IMR-90 (cell line): ENCODE measurements around the gene INHA. TPM values are rescaled to one million over a fixed set of nuclear protein-coding genes. Genes with fewer than 3 reads are reported as not detected.

Experiments
- ATAC-seq: fragments of 200-7000 bp; cut with Tn5 transposase; 2 replicates; pipeline ENCODE4 v1.9.1; 2020; ENCODE audit warnings: low read depth, mild to moderate bottlenecking, moderate library complexity
- BruUV-seq: library from RNA; stranded (reverse); fragments of 400-500 nt; replicated peaks from 2 replicates; lab custom pipeline; 2021; lab: Mats Ljungman, UMichigan
- CTCF ChIA-PET: fragments of 300-600 bp; formaldehyde crosslinking; extraction: SDS; loops from one replicate; lab custom pipeline; 2021; ENCODE audit warnings: antibody characterized with exemption; lab: Yijun Ruan, JAX
- POLR2A ChIA-PET: fragments of 300-600 bp; sonication (Branson Sonifier 250); formaldehyde crosslinking; loops from one replicate; lab custom pipeline; 2022; ENCODE audit warnings: antibody characterized with exemption; ENCODE audit not compliant: unreplicated experiment; lab: Charles Lee
- DNase-seq: peaks from one replicate; pipeline ENCODE4 v3.0.0; 2013
- H2AFZ ChIP-seq: replicated peaks from 2 replicates; pipeline ENCODE3; 2013; ENCODE audit warnings: low read length, mild to moderate bottlenecking; ENCODE audit not compliant: poor library complexity
- H2AK5ac ChIP-seq: 2 replicates; pipeline ENCODE4 v1.6.1; 2013; ENCODE audit warnings: low read depth, low read length, inconsistent platforms
- H2AK9ac ChIP-seq: replicated peaks from 2 replicates; pipeline ENCODE3; 2013; ENCODE audit warnings: mild to moderate bottlenecking, low read depth, low read length, moderate library complexity; ENCODE audit not compliant: poor library complexity
- H2BK120ac ChIP-seq: 2 replicates; pipeline ENCODE4 v1.6.1; 2013; ENCODE audit warnings: low read depth, low read length, inconsistent platforms
- H2BK15ac ChIP-seq: 3 replicates; pipeline ENCODE4 v1.6.1; 2013; ENCODE audit warnings: low read depth, low read length, inconsistent platforms
- H2BK20ac ChIP-seq: 2 replicates; pipeline ENCODE4 v1.6.1; 2013; ENCODE audit warnings: low read depth, mild to moderate bottlenecking, inconsistent platforms, low read length, moderate library complexity
- H2BK5ac ChIP-seq: 2 replicates; pipeline ENCODE4 v1.6.1; 2013; ENCODE audit warnings: mild to moderate bottlenecking, low read depth, low read length, inconsistent platforms; ENCODE audit not compliant: poor library complexity, severe bottlenecking
- H3K14ac ChIP-seq: replicated peaks from 2 replicates; pipeline ENCODE4 v1.6.1; 2013; ENCODE audit warnings: low read depth, low read length, inconsistent platforms
- H3K18ac ChIP-seq: 2 replicates; pipeline ENCODE4 v1.6.1; 2013; ENCODE audit warnings: low read depth, low read length, control low read depth
- H3K23ac ChIP-seq: 2 replicates; pipeline ENCODE4 v1.6.1; 2013; ENCODE audit warnings: low read depth, low read length, inconsistent platforms
- H3K27ac ChIP-seq: 2 replicates; pipeline ENCODE4 v1.5.1; 2013; ENCODE audit warnings: mild to moderate bottlenecking, control low read depth, low read length; ENCODE audit not compliant: insufficient read depth
- H3K27me3 ChIP-seq: 2 replicates; pipeline ENCODE4 v1.6.1; 2013; ENCODE audit warnings: low read length; ENCODE audit not compliant: control insufficient read depth, insufficient read depth
- H3K36me3 ChIP-seq: 2 replicates; pipeline ENCODE4 v1.6.1; 2013; ENCODE audit warnings: low read length, mixed read lengths; ENCODE audit not compliant: control insufficient read depth, insufficient read depth
- H3K4ac ChIP-seq: 2 replicates; pipeline ENCODE4 v1.6.1; 2013; ENCODE audit warnings: low read depth, low read length, inconsistent platforms
- H3K4me1 ChIP-seq: 2 replicates; pipeline ENCODE4 v1.6.1; 2013; ENCODE audit warnings: low read length, mixed read lengths; ENCODE audit not compliant: control insufficient read depth, insufficient read depth
- H3K4me2 ChIP-seq: 2 replicates; pipeline ENCODE4 v1.6.1; 2013; ENCODE audit warnings: low read depth, mild to moderate bottlenecking, control low read depth, low read length, moderate library complexity
- H3K4me3 ChIP-seq: 2 replicates; pipeline ENCODE4 v1.5.1; 2013; ENCODE audit warnings: low read depth, mild to moderate bottlenecking, control low read depth, low read length, moderate library complexity; ENCODE audit not compliant: insufficient read depth
- H3K56ac ChIP-seq: 2 replicates; pipeline ENCODE4 v1.6.1; 2013; ENCODE audit warnings: low read length, inconsistent platforms; ENCODE audit not compliant: insufficient read depth; ENCODE audit errors: extremely low read depth
- H3K79me1 ChIP-seq, 2 experiments: 2 replicates each; pipeline ENCODE4 v1.6.1; 2013; ENCODE audit warnings: low read length in 2 of 2, inconsistent platforms in 1 of 2, low read depth in 1 of 2
- H3K9ac ChIP-seq: 2 replicates; pipeline ENCODE4 v1.6.1; 2013; ENCODE audit warnings: low read depth, low read length, control low read depth
- H3K9me1 ChIP-seq: 2 replicates; pipeline ENCODE4 v1.6.1; 2013; ENCODE audit warnings: low read length, inconsistent platforms; ENCODE audit not compliant: insufficient read depth
- H3K9me3 ChIP-seq: 2 replicates; pipeline ENCODE4 v1.6.1; 2013; ENCODE audit warnings: low read length; ENCODE audit not compliant: control insufficient read depth, insufficient read depth
- H4K20me1 ChIP-seq: 2 replicates; pipeline ENCODE4 v1.6.1; 2013; ENCODE audit warnings: low read length, inconsistent platforms; ENCODE audit not compliant: insufficient read depth
- H4K5ac ChIP-seq: 2 replicates; pipeline ENCODE4 v1.6.1; 2013; ENCODE audit warnings: mild to moderate bottlenecking, low read depth, low read length, control low read depth
- H4K8ac ChIP-seq, 2 experiments: 2 replicates each; pipeline ENCODE4 v1.6.1; 2013; ENCODE audit warnings: low read depth in 2 of 2, low read length in 2 of 2, control low read depth in 1 of 2, inconsistent platforms in 1 of 2
- H4K91ac ChIP-seq: 2 replicates; pipeline ENCODE4 v1.6.1; 2013; ENCODE audit warnings: low read depth, low read length, inconsistent platforms; ENCODE audit not compliant: insufficient read depth
- BHLHE40 ChIP-seq: fragments of 150-350 bp; IDR thresholded peaks from 2 replicates; pipeline ENCODE4 v1.6.1; 2016; ENCODE audit warnings: mild to moderate bottlenecking, low read depth, low read length
- CEBPB ChIP-seq: IDR thresholded peaks from 2 replicates; pipeline ENCODE4 v1.6.1; 2012; ENCODE audit warnings: low read depth, low read length, improper control_type of control experiment
- CHD1 ChIP-seq: IDR thresholded peaks from 2 replicates; pipeline ENCODE4 v1.6.1; 2012; ENCODE audit warnings: low read depth, low read length, improper control_type of control experiment
- FOS ChIP-seq: fragments of 150-350 bp; IDR thresholded peaks from 2 replicates; pipeline ENCODE4 v1.6.1; 2016; ENCODE audit warnings: low read depth, low read length
- MAFK ChIP-seq: IDR thresholded peaks from 2 replicates; pipeline ENCODE4 v1.6.1; 2012; ENCODE audit warnings: low read depth, low read length, improper control_type of control experiment
- MAZ ChIP-seq: IDR thresholded peaks from 2 replicates; pipeline ENCODE4 v1.6.1; 2012; ENCODE audit warnings: low read depth, mild to moderate bottlenecking, low read length, improper control_type of control experiment, moderate library complexity, borderline replicate concordance
- MXI1 ChIP-seq: IDR thresholded peaks from 2 replicates; pipeline ENCODE4 v1.6.1; 2012; ENCODE audit warnings: low read depth, mild to moderate bottlenecking, low read length, moderate library complexity, borderline replicate concordance
- NFE2L2 ChIP-seq: fragments of 150-350 bp; IDR thresholded peaks from 2 replicates; pipeline ENCODE4 v1.6.1; 2016; ENCODE audit warnings: low read depth, mild to moderate bottlenecking, low read length
- POLR2A ChIP-seq: IDR thresholded peaks from 2 replicates; pipeline ENCODE4 v1.6.1; 2012; ENCODE audit warnings: mild to moderate bottlenecking, low read depth, low read length
- RAD21 ChIP-seq: IDR thresholded peaks from 2 replicates; pipeline ENCODE4 v1.6.1; 2012; ENCODE audit warnings: low read length, improper control_type of control experiment
- SMC3 ChIP-seq: fragments of 150-350 bp; IDR thresholded peaks from 2 replicates; pipeline ENCODE4 v1.6.1; 2016; ENCODE audit warnings: low read depth, mild to moderate bottlenecking, antibody characterized with exemption, low read length, moderate library complexity
- WGBS, 2 experiments: methylation state at CpG; one replicate each; pipeline versions ENCODE4 v1.1.5 to v1.1.7; 2013; ENCODE audit warnings: missing lambda C conversion rate in 2 of 2; ENCODE audit not compliant: insufficient read length in 1 of 2; ENCODE audit errors: extremely low coverage in 2 of 2; 5-methylcytosine and 5-hydroxymethylcytosine counted together
- dilution Hi-C: fragments of 300-500 bp; cut with HindIII; formaldehyde crosslinking; loops from one replicate; pipeline ENCODE4 v1.14.3; 2018; ENCODE audit warnings: low sequenced_read_pairs; ENCODE audit not compliant: unreplicated experiment
- in situ Hi-C: fragments of 300-500 bp; cut with MboI; formaldehyde crosslinking; loops from 3 replicates; pipeline ENCODE4 v1.14.3; 2019; ENCODE audit warnings: low sequenced_read_pairs, inconsistent platforms, mixed read lengths
- intact Hi-C: fragments of 100-400 bp; cut with micrococcal nuclease; formaldehyde crosslinking; loops from 2 replicates; pipeline ENCODE4 v1.10.0; 2022
- polyA plus RNA-seq, 3 experiments: library from polyadenylated mRNA; depleted of rRNA; stranded (reverse); fragments of >200 nt; gene quantifications; 2 replicates each; pipeline ENCODE4 v1.2.3, GENCODE V29; 2012; ENCODE audit warnings: low replicate concordance in 1 of 3
- total RNA-seq: library from RNA; depleted of rRNA; stranded (reverse); fragments of >200 nt; gene quantifications from 2 replicates; pipeline ENCODE4 v1.2.3, GENCODE V29; 2012
- TF ChIP-seq, protein P1 (sequence below): fragments of 150-350 bp; IDR thresholded peaks from 2 replicates; pipeline ENCODE4 v1.6.1; 2017; ENCODE audit warnings: mild to moderate bottlenecking, antibody characterized with exemption, low read length, low read depth
- TF ChIP-seq, protein P2 (sequence below): fragments of 150-350 bp; IDR thresholded peaks from 2 replicates; pipeline ENCODE4 v1.6.1; 2016; ENCODE audit warnings: low read depth, mild to moderate bottlenecking, low read length, moderate library complexity, borderline replicate concordance
- TF ChIP-seq, protein P3 (sequence below): conservative IDR thresholded peaks from 2 replicates; pipeline ENCODE4 v1.5.1; 2012; ENCODE audit warnings: mild to moderate bottlenecking, low read depth, low read length, improper control_type of control experiment

Gene INHA
- total and polyA plus RNA-seq, 2 of the 4 experiments (the other 2 are of a cell fraction) = 0.96 TPM; not detected in 1

DNA sequence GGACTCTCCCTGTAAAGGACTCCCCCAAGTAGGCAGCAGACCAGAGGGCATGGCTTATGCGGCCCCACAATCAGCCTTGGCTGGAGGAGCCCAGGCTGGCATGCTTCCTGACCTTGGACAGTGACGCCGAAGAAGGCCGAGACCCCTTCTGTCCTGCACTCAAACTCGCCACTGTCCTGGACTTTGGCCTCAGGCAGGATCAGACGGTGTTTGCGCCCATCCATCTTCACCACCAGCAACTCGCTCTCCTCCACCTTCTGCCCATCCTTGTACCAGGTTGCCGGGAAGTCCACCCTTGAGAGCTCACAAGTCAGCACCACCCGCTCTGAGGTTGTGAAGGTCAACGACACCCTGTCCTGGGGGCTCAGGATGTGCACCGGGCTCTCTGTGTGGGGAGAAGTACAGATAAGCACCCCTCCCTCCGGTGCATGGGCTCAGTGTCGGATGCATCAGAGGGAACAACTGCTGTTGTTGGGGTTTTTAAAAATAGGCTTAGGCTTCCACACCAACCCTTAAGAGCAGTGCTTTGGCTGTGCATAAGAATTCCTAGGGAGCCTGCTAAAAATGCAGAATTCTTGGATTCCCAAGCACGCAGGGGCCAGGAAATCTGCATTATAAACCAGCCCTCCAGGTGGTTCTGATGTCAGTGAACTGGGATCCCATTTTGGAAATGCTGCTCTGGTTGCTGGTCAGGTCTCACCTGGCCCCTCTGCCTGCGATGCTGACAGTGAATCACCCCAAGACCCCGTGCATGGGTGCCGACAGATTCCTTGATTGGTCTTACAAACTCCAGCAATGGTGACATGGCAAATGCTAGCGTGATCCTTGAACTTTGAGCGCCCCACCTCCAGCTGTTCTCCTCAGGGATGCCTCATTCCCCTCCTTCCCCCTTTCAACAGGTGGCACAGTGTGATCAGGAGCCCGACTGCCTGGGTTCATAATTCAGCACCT is 6.7 kb upstream of the INHA start:
- dilution Hi-C loops = no loop called here
- TF ChIP-seq NFE2L2 (no peak), SMC3 (no peak), CHD1 (no peak), MAFK (no peak), RAD21 (no peak), POLR2A (no peak), BHLHE40 (no peak), FOS (no peak), CEBPB (no peak), MXI1 (no peak), MAZ (no peak)
- TF ChIP-seq, protein P1, sequence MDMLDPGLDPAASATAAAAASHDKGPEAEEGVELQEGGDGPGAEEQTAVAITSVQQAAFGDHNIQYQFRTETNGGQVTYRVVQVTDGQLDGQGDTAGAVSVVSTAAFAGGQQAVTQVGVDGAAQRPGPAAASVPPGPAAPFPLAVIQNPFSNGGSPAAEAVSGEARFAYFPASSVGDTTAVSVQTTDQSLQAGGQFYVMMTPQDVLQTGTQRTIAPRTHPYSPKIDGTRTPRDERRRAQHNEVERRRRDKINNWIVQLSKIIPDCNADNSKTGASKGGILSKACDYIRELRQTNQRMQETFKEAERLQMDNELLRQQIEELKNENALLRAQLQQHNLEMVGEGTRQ = no peak
- TF ChIP-seq, protein P2, sequence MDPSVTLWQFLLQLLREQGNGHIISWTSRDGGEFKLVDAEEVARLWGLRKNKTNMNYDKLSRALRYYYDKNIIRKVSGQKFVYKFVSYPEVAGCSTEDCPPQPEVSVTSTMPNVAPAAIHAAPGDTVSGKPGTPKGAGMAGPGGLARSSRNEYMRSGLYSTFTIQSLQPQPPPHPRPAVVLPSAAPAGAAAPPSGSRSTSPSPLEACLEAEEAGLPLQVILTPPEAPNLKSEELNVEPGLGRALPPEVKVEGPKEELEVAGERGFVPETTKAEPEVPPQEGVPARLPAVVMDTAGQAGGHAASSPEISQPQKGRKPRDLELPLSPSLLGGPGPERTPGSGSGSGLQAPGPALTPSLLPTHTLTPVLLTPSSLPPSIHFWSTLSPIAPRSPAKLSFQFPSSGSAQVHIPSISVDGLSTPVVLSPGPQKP = no peak
- TF ChIP-seq, protein P3, sequence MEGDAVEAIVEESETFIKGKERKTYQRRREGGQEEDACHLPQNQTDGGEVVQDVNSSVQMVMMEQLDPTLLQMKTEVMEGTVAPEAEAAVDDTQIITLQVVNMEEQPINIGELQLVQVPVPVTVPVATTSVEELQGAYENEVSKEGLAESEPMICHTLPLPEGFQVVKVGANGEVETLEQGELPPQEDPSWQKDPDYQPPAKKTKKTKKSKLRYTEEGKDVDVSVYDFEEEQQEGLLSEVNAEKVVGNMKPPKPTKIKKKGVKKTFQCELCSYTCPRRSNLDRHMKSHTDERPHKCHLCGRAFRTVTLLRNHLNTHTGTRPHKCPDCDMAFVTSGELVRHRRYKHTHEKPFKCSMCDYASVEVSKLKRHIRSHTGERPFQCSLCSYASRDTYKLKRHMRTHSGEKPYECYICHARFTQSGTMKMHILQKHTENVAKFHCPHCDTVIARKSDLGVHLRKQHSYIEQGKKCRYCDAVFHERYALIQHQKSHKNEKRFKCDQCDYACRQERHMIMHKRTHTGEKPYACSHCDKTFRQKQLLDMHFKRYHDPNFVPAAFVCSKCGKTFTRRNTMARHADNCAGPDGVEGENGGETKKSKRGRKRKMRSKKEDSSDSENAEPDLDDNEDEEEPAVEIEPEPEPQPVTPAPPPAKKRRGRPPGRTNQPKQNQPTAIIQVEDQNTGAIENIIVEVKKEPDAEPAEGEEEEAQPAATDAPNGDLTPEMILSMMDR = no peak

More for the DNA sequence above, 6.7 kb upstream of the INHA start:
- Histone ChIP-seq H3K9me3 (no peaks in the 10 kb centered on the region), H3K14ac (no peak overlapping the region), H3K4me2 (no peak overlapping the region), H3K4me3 (no peak overlapping the region), H3K56ac (no peak overlapping the region), H3K9me1 (peaks cover 6% of the 10 kb centered on the region; the same call in 1 of the 2 replicates), H3K23ac (no peak overlapping the region), H4K8ac (no peak overlapping the region), H3K18ac (no peak overlapping the region), H3K4me1 (peaks cover 5% of the 10 kb centered on the region), H3K27me3 (no peaks in the 10 kb centered on the region), H2AK9ac (no peak overlapping the region), H4K20me1 (peaks cover 8% of the 10 kb centered on the region; the same call in 1 of the 2 replicates), H2BK20ac (no peak overlapping the region), H4K5ac (no peak overlapping the region), H3K9ac (no peak overlapping the region), H3K27ac (no peak overlapping the region), H3K36me3 (peaks cover 26% of the 10 kb centered on the region), H3K79me1 (peaks cover 9 to 17% of the 10 kb centered on the region in 2 experiments), H2AFZ (no peak overlapping the region), H2AK5ac (no peak overlapping the region), H3K4ac (no peak overlapping the region), H4K91ac (no peak overlapping the region), H2BK5ac (no peak overlapping the region), H2BK120ac (no peak overlapping the region), H2BK15ac (no peak overlapping the region)
- 83% methylated on average over 9 of the region's 21 CpGs; no CpG with 5 or more reads in 1 of the 2 experiments for WGBS, 2 experiments
- CTCF ChIA-PET = no interaction called here
- in situ Hi-C loops = no loop called here
- intact Hi-C loops = no loop called here
- DNase-seq = no peak
- POLR2A ChIA-PET = no interaction called here
- no peak for ATAC-seq
- BruUV-seq = no TSS peak
